GM18867 (cell line): Measurements from ENCODE around the gene KLHL30.

Source experiments
- ATAC-seq: cut with Tn5 transposase; IDR thresholded peaks from one replicate; pipeline ENCODE4 v1.9.1; 2021; ENCODE audit warnings: mild to moderate bottlenecking, moderate library complexity; ENCODE audit not compliant: unreplicated experiment

The KLHL30 gene

GRCh38 chr2:238130111-238130695 lies 8.3 kb upstream of the KLHL30 start:
- no peak for ATAC-seq

- no peak for ATAC-seq
Observed at GRCh38 chr2:238130696-238131628, 7.5 kb upstream of the KLHL30 start.

GRCh38 chr2:238131761-238132462 lies 6.6 kb upstream of the KLHL30 start:
- ATAC-seq, result no peak

- no peak for ATAC-seq
Observed at GRCh38 chr2:238132463-238133450, 5.7 kb upstream of the KLHL30 start.

- no peak for ATAC-seq
Observed at GRCh38 chr2:238133499-238134392, 4.7 kb upstream of the KLHL30 start.

GRCh38 chr2:238134393-238134785 lies 4.1 kb upstream of the KLHL30 start:
- ATAC-seq, result no peak

GRCh38 chr2:238135601-238136150 lies 2.8 kb upstream of the KLHL30 start:
- ATAC-seq, result no peak

GRCh38 chr2:238136820-238137537 lies 1.5 kb upstream of the KLHL30 start:
- no peak for ATAC-seq

- ATAC-seq, result no peak
Observed at GRCh38 chr2:238137885-238138284, 583 bp upstream of the KLHL30 start.

GRCh38 chr2:238139196-238140039 lies 950 bp downstream of the KLHL30 start:
- ATAC-seq, result no peak

GRCh38 chr2:238140040-238140439 lies 1.6 kb downstream of the KLHL30 start:
- ATAC-seq, result no peak

- no peak for ATAC-seq
Observed at GRCh38 chr2:238140721-238141540, 2.5 kb downstream of the KLHL30 start.

- no peak for ATAC-seq
Observed at GRCh38 chr2:238141541-238142318, 3.3 kb downstream of the KLHL30 start.

- ATAC-seq, result no peak
Observed at GRCh38 chr2:238142382-238143205, 4.1 kb downstream of the KLHL30 start.
